BLaER1 (cell line): Measurements from ENCODE around the gene STXBP6.

ENCODE experiments used
- H3K27ac ChIP-seq: shearing (Covaris generic); formaldehyde crosslinking; 2 replicates; pipeline ENCODE4 v1.8.1; 2022
- H3K27me3 ChIP-seq: shearing (Covaris generic); formaldehyde crosslinking; 2 replicates; pipeline ENCODE4 v1.8.1; 2022
- H3K36me3 ChIP-seq: shearing (Covaris generic); formaldehyde crosslinking; 2 replicates; pipeline ENCODE4 v1.8.1; 2022
- H3K4me1 ChIP-seq: shearing (Covaris generic); formaldehyde crosslinking; 2 replicates; pipeline ENCODE4 v1.8.1; 2022
- H3K4me2 ChIP-seq: shearing (Covaris generic); formaldehyde crosslinking; 2 replicates; pipeline ENCODE4 v1.8.1; 2022
- H3K4me3 ChIP-seq: shearing (Covaris generic); formaldehyde crosslinking; 2 replicates; pipeline ENCODE4 v1.8.1; 2022
- H3K9ac ChIP-seq: shearing (Covaris generic); formaldehyde crosslinking; 2 replicates; pipeline ENCODE4 v1.8.1; 2022
- H3K9me3 ChIP-seq: shearing (Covaris generic); formaldehyde crosslinking; 2 replicates; pipeline ENCODE4 v1.8.1; 2022
- H4K20me1 ChIP-seq: shearing (Covaris generic); formaldehyde crosslinking; 2 replicates; pipeline ENCODE4 v1.8.1; 2022
- Cebpa-rat ChIP-seq: shearing (Covaris generic); IDR thresholded peaks from 2 replicates; pipeline ENCODE4 v1.8.1; 2022

The STXBP6 gene

DNA sequence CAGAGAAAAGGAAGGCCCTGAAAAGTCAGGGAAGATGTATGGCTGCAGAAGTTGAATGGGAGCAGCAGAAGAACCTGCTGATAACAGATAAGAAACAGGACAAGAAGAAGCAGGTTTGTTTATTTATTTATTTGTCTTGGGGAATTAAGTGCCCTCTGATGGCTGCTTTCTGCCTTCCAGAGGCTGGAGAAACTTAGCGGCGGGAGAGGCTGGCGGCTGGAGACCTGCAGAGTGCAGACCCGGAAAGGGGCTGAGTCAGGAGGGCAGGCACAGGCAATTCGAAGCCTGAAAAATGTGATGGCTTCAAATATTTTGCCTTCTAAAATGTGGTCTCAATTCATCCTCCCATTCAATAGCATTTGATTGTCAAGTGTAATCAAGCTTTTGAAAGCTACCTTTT is 247.7 kb downstream of the STXBP6 start:
- H3K36me3 ChIP-seq: no peaks in the 10 kb centered on the region
- H4K20me1 ChIP-seq: no peaks in the 10 kb centered on the region
- no peak overlapping the region for H3K9ac ChIP-seq
- H3K4me2 ChIP-seq: no peak overlapping the region
- H3K27ac ChIP-seq: no peak overlapping the region
- H3K4me1 ChIP-seq: no peaks in the 10 kb centered on the region
- H3K9me3 ChIP-seq: no peaks in the 10 kb centered on the region
- no peak for TF ChIP-seq Cebpa-rat
- H3K4me3 ChIP-seq: no peak overlapping the region
- no peaks in the 10 kb centered on the region for H3K27me3 ChIP-seq

- H3K9ac ChIP-seq: no peak overlapping the region
- H3K36me3 ChIP-seq: no peaks in the 10 kb centered on the region
- no peak overlapping the region for H3K4me3 ChIP-seq
- H3K4me1 ChIP-seq: no peaks in the 10 kb centered on the region
- no peaks in the 10 kb centered on the region for H3K9me3 ChIP-seq
- no peak overlapping the region for H3K4me2 ChIP-seq
- no peak for TF ChIP-seq Cebpa-rat
- H3K27me3 ChIP-seq: no peaks in the 10 kb centered on the region
- no peak overlapping the region for H3K27ac ChIP-seq
- H4K20me1 ChIP-seq: no peaks in the 10 kb centered on the region
Observed at GRCh38 chr14:24801024-24801423, 248.9 kb downstream of the STXBP6 start.

GRCh38 chr14:24798911-24799462 is 251.0 kb downstream of the STXBP6 start:
- H3K4me3 ChIP-seq: no peak overlapping the region
- no peak for TF ChIP-seq Cebpa-rat
- no peaks in the 10 kb centered on the region for H3K36me3 ChIP-seq
- no peak overlapping the region for H3K9ac ChIP-seq
- no peak overlapping the region for H3K4me2 ChIP-seq
- no peaks in the 10 kb centered on the region for H3K9me3 ChIP-seq
- H3K27me3 ChIP-seq: no peaks in the 10 kb centered on the region
- no peaks in the 10 kb centered on the region for H3K4me1 ChIP-seq
- H3K27ac ChIP-seq: no peak overlapping the region
- H4K20me1 ChIP-seq: no peaks in the 10 kb centered on the region

- TF ChIP-seq Cebpa-rat: no peak
- no peak overlapping the region for H3K9ac ChIP-seq
- H3K4me1 ChIP-seq: no peaks in the 10 kb centered on the region
Observed at GRCh38 chr14:24795406-24795805, 254.5 kb downstream of the STXBP6 start.

GRCh38 chr14:24794644-24795305 is 255.2 kb downstream of the STXBP6 start:
- H3K27me3 ChIP-seq: no peaks in the 10 kb centered on the region
- TF ChIP-seq Cebpa-rat: no peak
- no peaks in the 10 kb centered on the region for H4K20me1 ChIP-seq

More at GRCh38 chr14:24795406-24795805, 254.5 kb downstream of the STXBP6 start:
- Histone ChIP-seq H3K4me3 (no peak overlapping the region), H3K36me3 (no peaks in the 10 kb centered on the region), H3K9me3 (no peaks in the 10 kb centered on the region), H3K27ac (no peak overlapping the region), H4K20me1 (no peaks in the 10 kb centered on the region), H3K27me3 (no peaks in the 10 kb centered on the region), H3K4me2 (no peak overlapping the region)

GRCh38 chr14:24790196-24790595 is 259.8 kb downstream of the STXBP6 start:
- Histone ChIP-seq H3K4me3 (no peak overlapping the region), H3K4me1 (no peaks in the 10 kb centered on the region), H3K9ac (no peak overlapping the region), H3K9me3 (no peaks in the 10 kb centered on the region), H3K36me3 (no peaks in the 10 kb centered on the region), H3K4me2 (no peak overlapping the region), H3K27me3 (no peaks in the 10 kb centered on the region), H3K27ac (no peak overlapping the region), H4K20me1 (no peaks in the 10 kb centered on the region)
- TF ChIP-seq Cebpa-rat: no peak

More at GRCh38 chr14:24794644-24795305, 255.2 kb downstream of the STXBP6 start:
- no peak overlapping the region for H3K9ac ChIP-seq
- H3K4me2 ChIP-seq: no peak overlapping the region
- no peaks in the 10 kb centered on the region for H3K9me3 ChIP-seq
- no peaks in the 10 kb centered on the region for H3K36me3 ChIP-seq
- no peak overlapping the region for H3K27ac ChIP-seq
- H3K4me3 ChIP-seq: no peak overlapping the region
- no peaks in the 10 kb centered on the region for H3K4me1 ChIP-seq

GRCh38 chr14:24789378-24789884 is 260.5 kb downstream of the STXBP6 start:
- no peak overlapping the region for H3K27ac ChIP-seq
- H3K4me3 ChIP-seq: no peak overlapping the region
- no peaks in the 10 kb centered on the region for H3K4me1 ChIP-seq
- no peak overlapping the region for H3K4me2 ChIP-seq
- H3K9ac ChIP-seq: no peak overlapping the region
- TF ChIP-seq Cebpa-rat: no peak
- no peaks in the 10 kb centered on the region for H4K20me1 ChIP-seq
- no peaks in the 10 kb centered on the region for H3K27me3 ChIP-seq
- no peaks in the 10 kb centered on the region for H3K36me3 ChIP-seq
- H3K9me3 ChIP-seq: no peaks in the 10 kb centered on the region

GRCh38 chr14:24785698-24786097 is 264.2 kb downstream of the STXBP6 start:
- Histone ChIP-seq H3K4me1 (no peaks in the 10 kb centered on the region), H3K4me2 (no peak overlapping the region), H3K27me3 (no peaks in the 10 kb centered on the region), H4K20me1 (no peaks in the 10 kb centered on the region), H3K9ac (no peak overlapping the region), H3K27ac (no peak overlapping the region), H3K36me3 (no peaks in the 10 kb centered on the region), H3K9me3 (no peaks in the 10 kb centered on the region), H3K4me3 (no peak overlapping the region)
- no peak for TF ChIP-seq Cebpa-rat

DNA sequence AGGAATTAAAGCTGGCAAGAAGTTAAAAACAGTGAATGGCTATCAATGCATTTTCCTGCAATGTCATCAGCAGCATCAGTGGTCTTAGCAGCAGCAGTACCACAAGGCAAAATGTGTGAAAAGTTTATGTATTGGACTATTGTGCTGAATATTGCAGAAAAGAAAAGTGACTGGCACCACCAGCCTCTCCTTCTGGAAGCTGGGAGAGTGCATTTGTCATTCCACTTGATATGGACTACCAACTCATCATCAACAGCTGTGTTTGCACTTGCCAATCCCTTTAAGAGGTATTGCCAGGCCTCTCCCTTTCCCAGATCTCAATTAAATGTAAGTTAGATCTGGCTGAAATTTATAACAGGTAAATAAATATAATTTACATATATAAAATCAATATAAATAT is 265.0 kb downstream of the STXBP6 start:
- no peak overlapping the region for H3K27ac ChIP-seq
- H3K36me3 ChIP-seq: no peaks in the 10 kb centered on the region
- no peaks in the 10 kb centered on the region for H3K4me1 ChIP-seq
- no peaks in the 10 kb centered on the region for H4K20me1 ChIP-seq
- H3K9me3 ChIP-seq: no peaks in the 10 kb centered on the region
- no peak overlapping the region for H3K4me2 ChIP-seq
- H3K9ac ChIP-seq: no peak overlapping the region
- TF ChIP-seq Cebpa-rat: no peak
- no peaks in the 10 kb centered on the region for H3K27me3 ChIP-seq
- no peak overlapping the region for H3K4me3 ChIP-seq

GRCh38 chr14:24783791-24784190 is 266.2 kb downstream of the STXBP6 start:
- Histone ChIP-seq H3K4me3 (no peak overlapping the region), H3K36me3 (no peaks in the 10 kb centered on the region), H3K4me1 (no peaks in the 10 kb centered on the region)

More at GRCh38 chr14:24783791-24784190, 266.2 kb downstream of the STXBP6 start:
- H3K9ac ChIP-seq: no peak overlapping the region
- no peaks in the 10 kb centered on the region for H4K20me1 ChIP-seq
- no peak overlapping the region for H3K27ac ChIP-seq
- H3K9me3 ChIP-seq: no peaks in the 10 kb centered on the region
- no peaks in the 10 kb centered on the region for H3K27me3 ChIP-seq
- no peak for TF ChIP-seq Cebpa-rat
- no peak overlapping the region for H3K4me2 ChIP-seq
